ENCODE data around the gene IKBKG.
"Not testable (repeated sequence)": the region's sequence is repeated elsewhere in the genome, so short reads cannot be mapped to it uniquely, and the experiment has no call there.

The IKBKG gene

DNA sequence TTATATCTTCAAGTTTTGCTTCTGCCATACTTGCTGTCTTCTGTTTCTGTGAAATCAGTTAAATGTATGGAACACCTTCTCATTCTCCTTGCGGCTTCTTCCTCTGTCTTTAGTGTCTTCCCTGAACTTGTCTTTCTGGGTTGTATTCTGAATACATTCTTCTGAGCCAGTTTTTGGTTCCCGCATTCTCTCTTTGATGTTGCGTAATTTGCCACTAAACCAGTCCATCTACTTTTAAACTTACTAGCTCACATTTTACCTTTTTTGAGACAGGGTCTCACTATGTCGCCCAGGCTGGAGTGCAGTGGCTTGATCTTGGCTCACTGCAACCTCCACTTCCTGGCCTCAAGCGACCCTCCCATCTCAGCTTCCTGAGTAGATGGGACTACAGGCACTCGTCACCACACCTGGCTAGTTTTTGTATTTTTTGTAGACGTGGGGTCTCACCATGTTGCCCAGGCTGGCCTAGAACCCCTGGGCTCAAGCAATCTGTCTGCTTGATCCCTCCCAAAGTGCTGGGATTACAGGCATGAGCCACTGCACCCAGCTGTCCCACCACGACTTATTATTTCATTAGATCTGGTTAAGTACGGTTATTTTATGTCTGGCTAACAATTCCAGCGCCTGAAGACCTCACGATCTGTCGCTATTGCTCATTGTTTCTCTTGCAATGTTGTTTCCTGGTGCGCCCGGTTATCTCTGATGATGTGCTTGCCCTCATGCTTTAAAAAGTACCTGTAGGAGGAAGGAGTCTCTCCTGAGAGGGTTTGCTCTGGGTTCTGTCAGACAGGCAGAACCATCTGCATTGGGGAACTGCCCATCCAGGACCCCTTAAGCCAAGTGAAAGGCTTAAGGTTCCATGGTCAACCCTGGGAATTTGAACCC lies 21.6 kb upstream of the IKBKG start:
- Histone ChIP-seq H3K9ac (no peak overlapping the region), H3K4me1 (peaks cover 13% of the 10 kb centered on the region), H3K27me3 (peaks cover 67% of the 10 kb centered on the region), H3K4me3 (no peak overlapping the region), H3K27ac (no peak overlapping the region), H3K4me2 (no peak overlapping the region), H4K20me1 (peaks cover 9% of the 10 kb centered on the region; the same call in 1 of the 2 replicates), H3K36me3 (no peaks in the 10 kb centered on the region), H3K9me3 (no peaks in the 10 kb centered on the region)
- TF ChIP-seq Cebpa-rat (IDR thresholded peaks at IDR 0.05), result peak; percentile 72

DNA sequence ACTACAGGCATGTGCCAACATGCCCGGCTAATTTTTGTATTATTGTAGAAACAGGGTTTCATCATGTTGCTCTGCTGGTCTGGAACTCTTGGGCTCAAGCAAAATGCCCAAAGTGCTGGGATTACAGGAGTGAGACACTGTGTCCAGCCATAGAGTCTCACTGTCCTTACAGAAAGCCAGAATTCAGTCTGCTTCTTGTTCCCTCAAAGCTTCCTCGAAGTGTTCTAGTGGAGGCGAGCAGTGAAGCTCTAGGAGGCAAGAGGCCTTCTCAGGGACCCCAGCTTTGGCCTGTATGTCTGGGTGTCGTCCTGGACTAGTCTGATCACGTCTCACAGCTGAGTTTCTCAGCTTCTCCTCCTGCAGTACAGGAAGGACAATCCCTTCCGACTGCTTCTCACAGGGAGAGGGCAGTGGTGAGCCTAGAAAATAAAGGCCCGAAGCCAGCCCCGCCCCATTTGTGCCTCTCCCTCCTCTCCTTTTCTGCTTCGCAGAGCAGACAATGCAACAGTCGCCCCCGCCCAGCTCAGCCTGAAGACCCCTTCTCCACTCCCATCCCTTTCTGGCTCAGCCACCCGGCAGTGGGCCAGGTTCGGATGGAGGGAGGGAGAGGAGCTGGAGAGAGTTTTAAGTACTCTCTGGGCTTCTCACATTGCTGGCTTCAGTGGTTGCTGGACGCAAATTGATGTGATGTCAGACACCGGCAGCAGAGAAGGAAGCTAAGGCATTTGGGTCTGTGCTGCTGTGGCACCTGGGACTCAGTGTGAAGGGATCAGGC lies 20.3 kb upstream of the IKBKG start:
- peaks cover 13% of the 10 kb centered on the region; the same call in 1 of the 2 replicates for H4K20me1 ChIP-seq
- no peak for TF ChIP-seq Cebpa-rat (IDR thresholded peaks at IDR 0.05)
- H3K4me1 ChIP-seq, result peaks cover 13% of the 10 kb centered on the region
- H3K36me3 ChIP-seq, result peaks cover under 1% of the 10 kb centered on the region; the same call in 1 of the 2 replicates
- peak overlapping the region; percentile 53; the same call in 1 of the 2 replicates for H3K9ac ChIP-seq
- H3K27me3 ChIP-seq, result peaks cover 68% of the 10 kb centered on the region
- H3K4me2 ChIP-seq, result peak overlapping the region; percentile 43
- H3K9me3 ChIP-seq, result no peaks in the 10 kb centered on the region
- H3K4me3 ChIP-seq, result no peak overlapping the region
- peak overlapping the region; percentile 41; the same call in 1 of the 2 replicates for H3K27ac ChIP-seq

DNA sequence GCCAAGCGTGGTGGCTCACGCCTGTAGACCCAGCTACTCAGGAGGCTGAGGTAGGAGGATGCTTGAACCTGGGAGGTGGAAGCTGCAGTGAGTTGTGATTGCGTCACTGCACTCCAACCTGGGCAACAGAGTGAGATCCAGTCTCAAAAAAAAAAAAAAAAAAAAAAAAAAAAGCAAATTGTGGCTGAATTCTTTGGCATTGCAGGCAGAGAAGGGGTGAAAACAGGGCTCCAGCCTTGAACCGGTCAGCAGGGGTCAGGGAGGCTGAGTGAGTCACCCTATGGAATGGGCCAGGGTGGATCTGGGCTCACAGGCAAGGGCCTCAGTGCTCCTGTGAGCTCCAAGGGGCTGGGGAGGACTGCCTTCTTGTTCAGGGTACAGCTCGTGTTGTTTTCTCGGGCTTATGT lies 18.2 kb upstream of the IKBKG start:
- H3K4me3 ChIP-seq, result no peak overlapping the region
- no peak overlapping the region for H3K27ac ChIP-seq
- peaks cover 56% of the 10 kb centered on the region for H3K27me3 ChIP-seq
- H3K4me1 ChIP-seq, result peaks cover 13% of the 10 kb centered on the region
- H3K36me3 ChIP-seq, result peaks cover 22% of the 10 kb centered on the region
- peaks cover 28% of the 10 kb centered on the region; the same call in 1 of the 2 replicates for H4K20me1 ChIP-seq
- H3K4me2 ChIP-seq, result no peak overlapping the region
- TF ChIP-seq Cebpa-rat (IDR thresholded peaks at IDR 0.05), result no peak
- no peak overlapping the region for H3K9ac ChIP-seq
- H3K9me3 ChIP-seq, result no peaks in the 10 kb centered on the region

DNA sequence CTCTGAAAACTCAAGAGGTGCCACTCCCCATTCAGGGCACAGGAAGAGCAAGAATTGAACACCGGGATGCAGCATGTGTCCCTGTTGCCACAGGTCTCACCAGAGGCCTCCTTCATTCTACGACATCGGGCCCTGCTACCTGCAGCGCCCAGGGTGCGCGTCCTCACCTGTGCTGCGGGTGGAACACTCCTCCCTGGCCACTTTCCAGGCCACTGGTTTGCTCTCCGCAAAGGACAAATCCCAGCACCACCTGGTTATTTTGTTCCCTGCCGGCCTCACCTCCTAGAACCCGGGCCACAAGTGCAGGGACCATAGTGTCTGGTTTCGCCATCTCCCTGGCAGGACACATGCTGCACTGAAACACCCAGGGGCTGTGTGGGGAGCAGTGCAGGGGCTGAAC lies 17.1 kb upstream of the IKBKG start:
- no peak overlapping the region for H3K4me3 ChIP-seq
- H3K4me2 ChIP-seq, result no peak overlapping the region
- H4K20me1 ChIP-seq, result peaks cover 37% of the 10 kb centered on the region; the same call in 1 of the 2 replicates
- H3K36me3 ChIP-seq, result peaks cover 31% of the 10 kb centered on the region
- no peaks in the 10 kb centered on the region for H3K9me3 ChIP-seq
- no peak overlapping the region for H3K9ac ChIP-seq
- TF ChIP-seq Cebpa-rat (IDR thresholded peaks at IDR 0.05), result no peak
- peaks cover 17% of the 10 kb centered on the region for H3K4me1 ChIP-seq
- no peak overlapping the region for H3K27ac ChIP-seq
- H3K27me3 ChIP-seq, result peaks cover 46% of the 10 kb centered on the region

DNA sequence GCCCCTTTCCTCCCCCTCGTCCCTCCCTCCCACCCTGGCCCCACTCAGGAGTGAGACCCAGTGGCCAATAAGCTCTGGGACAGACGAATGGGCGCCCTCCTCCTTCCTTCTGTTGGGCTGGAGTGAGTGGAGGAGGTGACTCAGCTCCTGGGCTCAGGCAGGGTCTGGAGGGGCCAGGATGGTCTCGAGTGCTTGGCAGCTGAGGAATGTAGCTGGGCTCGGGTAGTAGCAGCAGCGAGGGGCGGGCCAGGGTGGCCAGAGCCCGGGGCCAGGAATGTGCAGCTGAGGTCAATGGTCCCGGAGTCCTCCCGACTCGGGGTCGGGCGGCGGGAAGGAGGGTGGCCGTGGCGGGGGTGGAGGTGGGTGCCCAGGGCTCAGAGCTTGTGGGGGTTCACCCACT lies 15.8 kb upstream of the IKBKG start:
- Histone ChIP-seq H3K36me3 (peaks cover 38% of the 10 kb centered on the region), H3K27me3 (peaks cover 44% of the 10 kb centered on the region), H3K4me2 (no peak overlapping the region), H4K20me1 (peaks cover 46% of the 10 kb centered on the region; the same call in 1 of the 2 replicates), H3K27ac (no peak overlapping the region), H3K9ac (no peak overlapping the region), H3K4me3 (no peak overlapping the region), H3K9me3 (no peaks in the 10 kb centered on the region), H3K4me1 (peaks cover 15% of the 10 kb centered on the region)
- no peak for TF ChIP-seq Cebpa-rat (IDR thresholded peaks at IDR 0.05)

DNA sequence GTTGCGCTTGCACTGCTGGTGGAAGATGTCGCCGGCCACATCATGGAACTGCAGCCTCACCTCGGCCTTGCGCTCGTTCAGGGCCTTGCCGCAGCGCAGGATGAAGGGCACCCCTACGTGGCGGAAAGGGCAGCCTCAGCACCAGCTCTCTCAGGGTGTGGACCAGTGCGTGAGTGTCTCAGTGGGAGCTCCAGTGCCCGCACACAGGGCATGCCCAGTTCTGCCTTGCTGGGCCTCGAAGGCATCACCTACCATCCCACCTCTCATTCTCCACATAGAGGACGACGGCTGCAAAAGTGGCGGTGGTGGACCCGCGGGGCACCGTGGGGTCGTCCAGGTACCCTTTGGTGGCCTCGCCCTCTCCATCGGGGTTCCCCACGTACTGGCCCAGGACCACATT lies 14.7 kb upstream of the IKBKG start:
- peaks cover 5% of the 10 kb centered on the region for H3K4me1 ChIP-seq
- H3K4me3 ChIP-seq, result no peak overlapping the region
- H3K4me2 ChIP-seq, result no peak overlapping the region
- peaks cover 43% of the 10 kb centered on the region for H3K27me3 ChIP-seq
- TF ChIP-seq Cebpa-rat (IDR thresholded peaks at IDR 0.05), result no peak
- no peak overlapping the region for H3K27ac ChIP-seq
- H3K9ac ChIP-seq, result no peak overlapping the region
- H3K9me3 ChIP-seq, result no peaks in the 10 kb centered on the region
- H3K36me3 ChIP-seq, result peaks cover 38% of the 10 kb centered on the region
- peaks cover 56% of the 10 kb centered on the region; the same call in 1 of the 2 replicates for H4K20me1 ChIP-seq

DNA sequence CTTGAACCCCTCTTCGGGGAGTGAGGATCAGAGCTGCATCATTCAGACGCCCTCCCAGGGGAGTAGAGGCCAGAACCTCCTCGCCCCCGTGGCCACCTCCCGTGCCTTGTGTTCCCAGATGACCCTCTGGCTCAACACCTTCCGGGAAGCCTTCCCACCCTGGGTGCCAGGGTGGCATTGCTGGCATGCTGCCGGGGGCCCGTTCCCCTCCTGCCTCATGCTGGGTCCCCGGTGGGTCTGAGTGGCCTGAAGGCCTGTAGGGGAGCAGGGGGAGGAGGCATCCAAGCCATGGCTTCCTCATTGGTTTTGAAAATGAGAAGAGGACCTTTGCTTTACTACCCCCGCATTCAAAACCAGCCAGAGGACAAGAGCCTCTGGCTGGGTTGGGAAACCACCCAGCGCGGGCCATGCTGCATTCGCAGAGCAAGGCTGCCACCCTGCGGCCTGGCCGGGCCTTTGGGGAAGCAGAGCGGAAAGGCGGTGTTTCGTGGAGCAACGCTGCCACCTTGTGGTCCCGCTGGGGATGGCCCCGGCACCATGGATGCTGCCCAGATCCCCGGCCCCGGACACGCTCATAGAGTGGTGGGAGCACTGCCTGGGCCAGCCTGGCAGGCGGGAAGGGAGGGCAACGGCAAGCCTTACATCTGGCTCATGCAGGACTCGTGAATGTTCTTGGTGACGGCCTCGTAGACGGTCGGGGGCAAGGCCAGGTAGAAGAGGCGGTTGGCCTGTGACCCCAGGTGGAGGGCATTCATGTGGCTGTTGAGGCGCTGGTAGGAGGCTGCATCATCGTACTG lies 12.7 kb upstream of the IKBKG start:
- Histone ChIP-seq H3K36me3 (peaks cover 38% of the 10 kb centered on the region), H3K4me3 (no peak overlapping the region), H3K27ac (peak overlapping the region; percentile 41; the same call in 1 of the 2 replicates), H3K4me1 (peaks cover 4% of the 10 kb centered on the region; the same call in 1 of the 2 replicates), H3K27me3 (peaks cover 51% of the 10 kb centered on the region), H3K4me2 (peak overlapping the region; percentile 49; the same call in 1 of the 2 replicates), H4K20me1 (peaks cover 75% of the 10 kb centered on the region; the same call in 1 of the 2 replicates), H3K9ac (peak overlapping the region; percentile 28; the same call in 1 of the 2 replicates), H3K9me3 (no peaks in the 10 kb centered on the region)
- no peak for TF ChIP-seq Cebpa-rat (IDR thresholded peaks at IDR 0.05)

DNA sequence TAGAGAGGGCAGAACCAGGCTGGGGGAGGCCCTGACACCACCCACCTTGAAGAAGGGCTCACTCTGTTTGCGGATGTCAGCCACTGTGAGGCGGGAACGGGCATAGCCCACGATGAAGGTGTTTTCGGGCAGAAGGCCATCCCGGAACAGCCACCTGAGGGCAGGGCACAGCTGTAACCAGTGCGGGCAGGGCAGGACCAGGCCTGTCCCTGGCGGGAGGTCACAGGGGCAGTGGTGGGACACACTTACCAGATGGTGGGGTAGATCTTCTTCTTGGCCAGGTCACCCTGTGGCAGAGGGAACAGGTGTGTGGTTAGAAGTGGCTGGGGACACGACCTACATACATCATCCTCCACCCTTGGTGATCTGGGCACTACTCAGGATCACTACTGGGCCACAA lies 11.5 kb upstream of the IKBKG start:
- H3K4me1 ChIP-seq, result peaks cover 4% of the 10 kb centered on the region; the same call in 1 of the 2 replicates
- TF ChIP-seq Cebpa-rat (IDR thresholded peaks at IDR 0.05), result no peak
- H3K4me3 ChIP-seq, result no peak overlapping the region
- H4K20me1 ChIP-seq, result peaks cover 70% of the 10 kb centered on the region; the same call in 1 of the 2 replicates
- H3K36me3 ChIP-seq, result peaks cover 45% of the 10 kb centered on the region
- no peak overlapping the region for H3K4me2 ChIP-seq
- H3K27me3 ChIP-seq, result peaks cover 51% of the 10 kb centered on the region
- H3K9me3 ChIP-seq, result no peaks in the 10 kb centered on the region
- H3K9ac ChIP-seq, result no peak overlapping the region
- H3K27ac ChIP-seq, result no peak overlapping the region

DNA sequence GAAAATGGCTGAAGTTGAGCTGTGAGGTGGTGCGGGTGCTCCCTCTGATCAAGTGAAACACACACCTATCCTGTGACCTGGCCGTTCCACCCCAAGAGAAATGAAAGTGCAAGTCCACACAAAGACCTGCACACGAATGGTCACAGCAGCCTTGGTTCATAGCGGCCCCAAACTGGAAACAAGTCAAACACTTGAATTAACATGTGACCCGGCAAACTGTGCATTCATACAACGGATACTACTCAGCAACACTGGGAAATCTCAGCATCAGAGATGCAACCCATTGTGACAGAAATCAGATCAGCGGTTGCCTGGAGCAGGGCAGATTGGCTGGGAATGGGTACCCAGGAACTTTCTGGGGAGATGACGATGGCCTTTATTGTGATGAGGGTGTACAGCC lies 8.3 kb upstream of the IKBKG start:
- no peak overlapping the region for H3K4me3 ChIP-seq
- H3K27ac ChIP-seq, result no peak overlapping the region
- no peaks in the 10 kb centered on the region for H3K9me3 ChIP-seq
- no peak for TF ChIP-seq Cebpa-rat (IDR thresholded peaks at IDR 0.05)
- H3K4me1 ChIP-seq, result peaks cover 29% of the 10 kb centered on the region
- peaks cover 75% of the 10 kb centered on the region for H3K27me3 ChIP-seq
- H4K20me1 ChIP-seq, result peaks cover 80% of the 10 kb centered on the region; the same call in 1 of the 2 replicates
- H3K9ac ChIP-seq, result no peak overlapping the region
- H3K4me2 ChIP-seq, result no peak overlapping the region
- peaks cover 31% of the 10 kb centered on the region for H3K36me3 ChIP-seq

DNA sequence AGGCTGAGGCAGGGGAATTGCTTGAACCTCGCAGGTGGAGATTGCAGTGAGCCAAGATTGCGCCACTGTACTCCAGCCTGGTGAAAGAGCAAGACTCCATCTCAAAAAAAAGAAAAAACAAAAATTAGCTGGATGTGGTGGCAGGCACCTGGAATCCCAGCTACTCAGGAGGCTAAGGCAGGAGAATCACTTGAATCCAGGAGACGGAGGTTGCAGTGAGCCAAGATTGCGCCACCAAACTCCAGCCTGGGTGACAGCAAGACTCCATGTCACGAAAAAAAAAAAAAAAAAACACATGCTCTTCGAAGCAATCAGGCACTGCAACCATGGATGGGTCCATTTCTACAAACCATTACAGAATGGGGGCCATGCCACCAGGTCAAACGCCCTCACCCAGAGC lies 7.1 kb upstream of the IKBKG start:
- not testable (repeated sequence) for H3K27ac ChIP-seq, H3K9me3 ChIP-seq, H3K9ac ChIP-seq, H3K4me2 ChIP-seq, H3K4me3 ChIP-seq
- Histone ChIP-seq H3K27me3 (peaks cover 80% of the 10 kb centered on the region), H3K4me1 (peaks cover 38% of the 10 kb centered on the region), H4K20me1 (peaks cover 68% of the 10 kb centered on the region; the same call in 1 of the 2 replicates), H3K36me3 (peaks cover 26% of the 10 kb centered on the region)
